ENCODE data around the gene ZSWIM9.

Gene ZSWIM9

GRCh38 chr19:48175578-48175977, 5.1 kb downstream of the ZSWIM9 start:
- no peak for DNase-seq

DNA sequence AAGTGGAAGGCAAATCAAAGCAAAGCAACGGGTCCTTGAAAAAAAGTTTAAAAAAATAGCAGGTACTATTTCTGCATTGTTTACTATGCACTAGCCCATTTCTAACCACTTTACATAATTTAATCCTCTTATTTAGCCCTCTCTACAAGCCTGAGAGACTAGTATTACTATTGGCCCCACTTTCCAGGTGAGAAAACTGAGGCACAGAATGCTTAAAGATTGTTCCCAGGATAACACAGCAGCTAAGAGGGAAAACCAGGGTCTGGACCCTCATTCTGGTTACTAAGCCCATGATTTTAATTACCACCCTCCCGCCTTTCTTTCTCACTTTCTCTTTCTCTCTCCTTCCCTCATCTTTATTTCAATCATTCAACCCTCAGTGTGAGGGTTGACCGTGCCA, 5.7 kb downstream of the ZSWIM9 start:
- no peak for DNase-seq

GRCh38 chr19:48181505-48181904, 11.0 kb downstream of the ZSWIM9 start:
- DNase-seq, result no peak

- DNase-seq, result no peak
These were observed 12.0 kb downstream of the ZSWIM9 start for GRCh38 chr19:48182434-48182833.

GRCh38 chr19:48183356-48183755, 12.9 kb downstream of the ZSWIM9 start:
- DNase-seq, result no peak

GRCh38 chr19:48186015-48186414, 15.5 kb downstream of the ZSWIM9 start:
- DNase-seq, result no peak

DNA sequence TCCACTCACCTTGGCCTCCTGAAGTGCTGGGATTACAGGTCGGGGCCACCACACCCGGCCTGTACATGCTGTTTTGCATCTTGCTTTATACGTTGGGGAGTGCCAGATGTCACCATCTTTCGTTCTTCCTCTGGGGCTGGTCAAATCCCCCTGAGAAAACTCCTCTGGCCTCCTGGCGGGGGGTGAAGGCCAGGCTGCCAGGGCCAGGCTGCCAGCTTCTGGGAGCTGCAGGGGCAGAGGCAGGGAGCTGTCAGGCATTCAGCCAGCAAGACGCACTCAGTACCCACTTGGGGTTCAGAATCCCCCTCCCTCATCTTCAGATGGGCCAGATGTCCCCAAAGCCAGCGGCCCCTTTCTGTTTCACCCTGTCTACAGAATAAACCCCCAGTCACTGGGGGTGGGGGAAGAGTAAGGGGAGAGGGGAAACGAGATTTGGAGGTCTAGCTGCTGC, 16.1 kb downstream of the ZSWIM9 start:
- no peak for DNase-seq

- peak in 2 of 4 experiments; percentile 35 to 53 for DNase-seq
These were observed 19.9 kb downstream of the ZSWIM9 start for GRCh38 chr19:48190288-48190884.

DNA sequence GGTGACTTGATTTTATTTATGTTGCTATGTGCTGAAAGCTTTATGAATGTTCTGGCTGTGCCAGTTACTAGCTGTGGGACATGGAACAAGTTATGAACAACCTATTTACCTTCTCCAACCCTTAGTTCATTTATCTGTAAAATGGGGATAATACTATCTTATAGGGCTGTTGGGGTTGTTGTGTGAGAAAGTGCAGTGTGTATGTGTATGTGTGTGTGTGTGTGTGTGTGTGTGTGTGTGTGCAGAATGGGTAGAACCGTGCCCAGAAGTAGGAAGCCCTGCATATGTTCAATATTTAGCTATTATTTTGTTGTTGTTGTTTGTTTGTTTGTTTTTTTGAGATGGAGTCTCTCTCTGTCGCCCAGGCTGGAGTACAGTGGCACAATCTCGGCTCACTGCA, 20.4 kb downstream of the ZSWIM9 start:
- no peak for DNase-seq

DNA sequence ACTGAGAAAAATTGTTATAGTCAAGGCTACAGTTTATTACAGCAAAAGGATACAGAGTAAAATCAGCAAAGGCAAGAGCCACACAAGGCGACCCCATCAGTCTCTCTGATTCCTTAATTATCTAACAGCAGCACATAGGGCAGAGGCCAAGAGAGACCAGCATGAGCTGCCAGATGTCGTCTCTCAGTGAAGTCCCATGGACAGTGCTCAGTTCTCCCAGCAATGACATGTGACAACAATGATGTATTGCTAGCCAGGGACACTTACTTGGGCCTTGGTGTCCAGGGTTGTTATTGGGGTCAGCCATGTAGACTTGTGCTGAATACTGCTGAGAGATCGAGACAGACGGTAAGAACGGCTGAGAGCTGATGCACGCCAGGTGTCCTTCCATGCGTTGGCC, 22.3 kb downstream of the ZSWIM9 start:
- DNase-seq, result no peak

GRCh38 chr19:48194041-48194843, 23.8 kb downstream of the ZSWIM9 start:
- no peak for DNase-seq

DNA sequence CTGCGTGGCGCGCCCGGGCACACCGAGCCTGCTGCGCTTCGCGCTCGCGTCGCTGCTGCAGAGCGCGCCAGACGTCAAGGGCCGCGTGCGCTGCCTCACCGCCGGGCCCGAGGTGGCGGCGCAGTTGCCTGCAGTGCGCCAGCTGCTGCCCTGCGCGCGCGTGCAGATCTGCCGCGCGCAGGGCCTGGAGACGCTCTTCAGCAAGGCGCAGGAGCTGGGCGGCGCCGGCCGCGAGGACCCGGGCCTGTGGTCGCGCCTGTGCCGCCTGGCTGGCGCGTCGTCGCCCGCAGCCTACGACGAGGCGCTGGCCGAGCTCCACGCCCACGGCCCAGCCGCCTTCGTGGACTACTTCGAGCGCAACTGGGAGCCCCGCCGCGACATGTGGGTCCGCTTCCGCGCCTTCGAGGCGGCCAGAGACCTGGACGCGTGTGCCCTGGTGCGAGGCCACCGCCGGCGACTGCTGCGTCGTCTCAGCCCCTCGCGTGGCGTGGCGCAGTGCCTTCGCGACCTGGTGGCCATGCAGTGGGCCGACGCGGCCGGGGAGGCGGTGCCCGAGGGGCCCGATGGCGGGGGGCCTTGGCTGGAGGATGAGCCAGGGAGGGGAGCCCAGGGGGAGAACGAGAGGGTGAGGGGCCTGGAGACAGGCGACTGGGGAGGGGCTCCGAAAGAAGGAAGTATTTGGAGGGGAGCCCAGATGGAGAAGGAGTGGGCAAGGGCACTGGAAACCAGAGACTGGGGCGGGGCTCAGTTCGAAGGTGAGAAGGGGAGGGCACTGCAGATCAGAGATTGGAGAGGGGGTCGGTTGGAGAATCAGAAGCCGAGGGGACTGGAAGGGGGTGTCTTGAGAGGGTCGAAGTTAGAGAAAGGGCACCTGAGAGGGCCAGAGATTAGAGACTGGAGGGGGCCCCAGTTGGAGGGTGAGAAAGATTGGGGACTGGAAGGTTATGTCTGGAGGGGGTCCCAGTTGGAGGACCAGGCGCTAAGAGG, 24.7 kb downstream of the ZSWIM9 start:
- no peak for DNase-seq

- DNase-seq, result no peak
These were observed 25.9 kb downstream of the ZSWIM9 start for GRCh38 chr19:48196321-48196763.

GRCh38 chr19:48196933-48197665, 26.6 kb downstream of the ZSWIM9 start:
- no peak for DNase-seq

DNA sequence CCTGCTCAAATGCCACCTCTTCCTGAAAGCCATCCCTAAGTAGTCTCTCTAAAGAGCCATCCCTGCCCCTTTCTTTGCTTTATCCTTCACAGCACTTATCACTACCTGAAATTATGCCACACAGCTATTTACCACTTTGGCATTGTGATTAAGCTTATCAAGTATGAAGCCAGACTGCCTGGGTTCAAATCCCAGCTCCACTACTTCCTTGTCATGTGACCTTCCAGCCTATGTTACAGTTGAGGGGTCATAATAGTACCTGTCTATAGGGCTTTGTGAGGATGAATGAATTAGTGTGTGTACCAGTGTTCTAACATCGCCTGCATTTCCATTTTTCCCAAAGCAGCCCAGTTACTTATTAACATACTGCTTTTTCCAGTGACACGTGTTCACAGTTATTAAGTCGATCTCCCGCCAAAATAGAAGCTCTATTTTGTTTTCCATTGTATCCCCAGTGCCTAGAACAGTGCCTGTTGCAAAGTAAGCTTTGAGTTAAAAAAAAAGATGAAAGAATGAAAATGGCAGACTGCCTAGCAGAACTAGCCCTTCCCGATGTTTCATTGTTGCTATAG, 32.8 kb downstream of the ZSWIM9 start:
- DNase-seq, result no peak

GRCh38 chr19:48203794-48204628, 33.5 kb downstream of the ZSWIM9 start:
- DNase-seq, result peak; percentile 70 to 84 (median 73)

DNA sequence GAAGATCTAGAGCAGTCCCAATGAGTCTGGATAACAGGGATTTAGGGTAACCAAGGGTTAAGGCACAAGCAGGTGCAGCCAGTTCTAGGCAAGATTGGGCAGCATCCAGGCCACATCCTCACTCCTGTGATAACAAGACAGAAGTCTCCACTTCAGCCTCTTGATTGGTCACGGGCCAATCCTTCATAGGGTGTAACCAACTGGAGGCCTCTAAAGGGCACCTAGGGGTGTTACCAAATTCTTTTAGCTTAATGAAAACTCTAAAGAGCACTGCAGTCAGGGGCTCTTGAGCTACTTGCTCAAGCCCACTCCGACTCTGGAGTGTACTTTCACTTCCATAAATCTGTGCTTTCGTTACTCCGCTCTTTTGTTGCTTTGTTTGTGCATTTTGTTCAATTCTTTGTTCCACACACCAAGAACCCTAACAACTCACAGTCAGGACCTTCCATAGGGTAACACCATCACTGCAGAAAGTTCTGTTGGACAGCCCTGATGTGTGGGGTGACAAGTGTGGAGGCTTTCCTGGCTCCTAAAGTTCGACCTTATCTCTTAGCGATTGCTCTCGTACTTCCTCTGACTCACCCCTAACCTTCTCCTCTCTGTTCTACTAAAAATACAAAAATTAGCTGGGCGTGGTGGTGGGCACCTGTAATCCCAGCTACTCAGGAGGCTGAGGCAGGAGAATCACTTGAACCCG, 36.1 kb downstream of the ZSWIM9 start:
- DNase-seq, result no peak

DNA sequence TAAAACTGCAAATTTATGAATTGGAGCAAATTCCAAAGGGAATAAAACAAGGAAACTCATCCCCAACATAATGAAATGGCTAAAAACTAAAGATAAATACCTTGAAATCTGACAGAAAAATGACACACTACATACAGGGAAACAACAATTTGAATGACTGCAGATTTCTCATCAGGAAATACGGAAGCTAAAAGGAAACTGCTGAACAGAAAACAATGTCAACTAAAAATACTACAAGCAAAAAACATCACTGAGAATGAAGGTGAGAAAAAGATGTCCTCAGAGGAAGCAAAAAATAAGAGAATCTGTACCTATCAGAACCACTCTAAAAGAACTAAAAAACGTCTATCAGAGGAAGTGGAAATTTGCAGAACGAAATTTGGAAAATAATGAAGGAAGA, 39.5 kb downstream of the ZSWIM9 start:
- DNase-seq, result no peak

- no peak for DNase-seq
These were observed 43.5 kb downstream of the ZSWIM9 start for GRCh38 chr19:48213959-48214358.

DNA sequence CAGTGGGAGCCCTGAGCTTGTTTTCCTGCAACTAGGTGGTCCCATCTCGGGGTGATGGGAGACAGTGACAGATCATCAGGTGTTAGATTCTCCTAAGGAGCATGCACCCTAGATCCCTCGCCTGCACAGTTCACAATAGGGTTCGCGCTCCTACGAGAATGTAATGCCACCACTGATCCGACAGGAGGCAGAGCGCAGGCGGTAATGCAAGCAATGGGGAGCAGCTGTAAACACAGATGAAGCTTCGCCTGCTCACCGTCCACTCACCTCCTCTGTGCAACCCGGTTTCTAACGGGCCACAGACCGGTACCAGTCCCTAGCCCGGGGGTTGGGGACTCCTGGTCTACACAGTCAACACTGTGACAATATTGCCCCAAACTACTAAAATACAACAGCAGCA, 46.5 kb downstream of the ZSWIM9 start:
- no peak for DNase-seq

- no peak for DNase-seq
These were observed 48.5 kb downstream of the ZSWIM9 start for GRCh38 chr19:48218997-48219396.

Data from activated naive CD4-positive, alpha-beta T cell (primary cell).